Skin of body (tissue), 2 donors: ENCODE data around the gene EIF2D. TPM values are rescaled to one million over a fixed set of nuclear protein-coding genes. Genes with fewer than 3 reads are reported as not detected.
"Not testable (repeated sequence)": the region's sequence is repeated elsewhere in the genome, so short reads cannot be mapped to it uniquely, and the experiment has no call there.

Source experiments
- DNase-seq: peaks from one replicate; lab custom pipeline; 2025; lab: John Stamatoyannopoulos, UW
- total RNA-seq: library from RNA; depleted of rRNA; stranded (reverse); fragments of >200 nt; gene quantifications from one replicate; pipeline ENCODE4 v1.2.3, GENCODE V29; 2014

Gene EIF2D, protein sequence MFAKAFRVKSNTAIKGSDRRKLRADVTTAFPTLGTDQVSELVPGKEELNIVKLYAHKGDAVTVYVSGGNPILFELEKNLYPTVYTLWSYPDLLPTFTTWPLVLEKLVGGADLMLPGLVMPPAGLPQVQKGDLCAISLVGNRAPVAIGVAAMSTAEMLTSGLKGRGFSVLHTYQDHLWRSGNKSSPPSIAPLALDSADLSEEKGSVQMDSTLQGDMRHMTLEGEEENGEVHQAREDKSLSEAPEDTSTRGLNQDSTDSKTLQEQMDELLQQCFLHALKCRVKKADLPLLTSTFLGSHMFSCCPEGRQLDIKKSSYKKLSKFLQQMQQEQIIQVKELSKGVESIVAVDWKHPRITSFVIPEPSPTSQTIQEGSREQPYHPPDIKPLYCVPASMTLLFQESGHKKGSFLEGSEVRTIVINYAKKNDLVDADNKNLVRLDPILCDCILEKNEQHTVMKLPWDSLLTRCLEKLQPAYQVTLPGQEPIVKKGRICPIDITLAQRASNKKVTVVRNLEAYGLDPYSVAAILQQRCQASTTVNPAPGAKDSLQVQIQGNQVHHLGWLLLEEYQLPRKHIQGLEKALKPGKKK
- 36.6 TPM for total RNA-seq

DNA sequence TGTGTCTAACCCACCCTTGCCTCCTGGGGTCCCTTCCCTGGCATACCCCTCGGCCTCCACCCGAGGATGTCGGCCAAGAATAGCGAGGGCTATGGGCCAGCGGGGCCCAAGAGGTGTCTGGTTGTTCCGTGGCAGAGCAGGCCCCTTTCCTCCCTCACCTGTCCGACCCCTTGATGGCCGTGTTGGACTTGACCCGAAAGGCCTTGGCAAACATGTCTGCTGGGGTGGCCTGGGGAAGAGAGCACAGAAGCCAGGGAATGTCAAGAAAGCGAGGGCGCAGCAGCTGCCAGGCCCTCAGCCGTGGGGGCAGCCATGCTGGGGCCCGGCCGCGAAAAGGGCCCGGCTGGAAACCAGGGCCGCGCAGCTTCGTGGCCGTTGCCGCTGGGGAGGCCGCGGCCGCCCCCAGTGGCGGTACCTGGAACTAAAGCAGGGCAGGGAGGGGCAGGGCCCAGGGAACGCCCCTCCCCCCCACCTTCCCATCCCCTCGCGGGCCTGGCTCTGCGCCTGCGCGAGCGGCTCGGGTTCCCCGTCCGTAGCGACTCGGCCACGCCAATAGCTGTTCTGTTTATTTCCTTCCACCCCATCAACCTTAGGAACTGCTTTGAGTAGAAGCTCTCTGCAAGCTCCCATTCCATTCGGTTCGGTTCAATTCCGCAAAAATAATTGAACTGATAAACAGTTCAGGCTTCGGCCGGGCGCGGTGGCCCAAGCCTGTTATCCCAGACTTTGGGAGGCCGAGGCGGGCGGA, at the start of gene EIF2D:
Gene EIF2D (minus strand): TSS at position 337 of the 748 bp plus-strand sequence. CDS start 123 bp downstream, at position 214.
- DNase-seq = peak; percentile 92

DNA sequence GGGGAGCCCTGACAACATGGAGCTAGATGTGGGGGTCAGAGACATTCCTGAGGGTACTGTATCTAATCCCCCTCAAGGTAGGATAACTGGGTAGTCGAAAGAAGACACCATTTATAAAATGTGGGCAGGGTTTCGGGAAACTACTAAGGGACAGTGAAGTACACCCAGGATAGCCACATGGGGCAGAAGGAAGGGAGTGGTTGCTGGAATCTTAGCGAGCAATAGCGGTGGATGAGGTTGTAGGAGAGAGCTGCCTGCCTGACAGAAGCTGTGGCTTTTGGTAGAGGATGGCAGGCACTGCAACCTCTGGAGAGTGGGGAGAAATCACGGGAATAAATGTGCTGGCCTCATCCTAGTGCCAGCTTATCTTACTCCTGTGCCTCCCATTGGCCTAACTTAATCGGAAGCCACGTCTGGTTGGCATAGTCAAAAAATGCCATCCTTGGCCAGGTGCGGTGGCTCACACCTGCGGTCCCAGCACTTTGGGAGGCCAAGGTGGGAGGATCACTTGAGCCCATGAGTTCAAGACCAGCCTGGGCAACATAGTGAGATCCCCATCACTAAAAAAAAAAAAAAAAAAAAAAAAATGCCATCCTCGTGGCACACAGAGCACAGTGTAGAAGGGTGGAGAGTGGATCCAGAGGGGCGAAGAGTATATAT, 49.0 kb upstream of the EIF2D start:
- DNase-seq = no peak

DNA sequence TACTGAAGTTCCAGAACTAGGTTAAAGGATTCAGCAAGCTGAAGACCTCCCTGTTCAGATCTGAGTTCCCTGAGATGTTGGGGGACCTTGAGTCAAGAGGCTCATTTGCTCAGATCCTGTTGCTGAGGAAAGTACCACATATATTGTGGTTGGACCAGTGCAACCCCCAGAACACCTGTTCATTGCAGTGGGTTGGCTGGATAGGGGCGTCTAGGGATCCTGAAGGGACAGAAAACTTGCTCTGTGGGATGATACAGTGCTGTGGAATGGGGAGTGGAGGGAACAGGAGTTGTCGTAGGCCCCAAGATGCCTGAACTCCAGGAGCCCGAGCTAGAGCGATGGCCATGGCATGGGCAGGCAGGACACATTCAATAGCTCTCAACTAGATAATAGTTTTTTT, 47.9 kb upstream of the EIF2D start:
- no peak for DNase-seq

DNA sequence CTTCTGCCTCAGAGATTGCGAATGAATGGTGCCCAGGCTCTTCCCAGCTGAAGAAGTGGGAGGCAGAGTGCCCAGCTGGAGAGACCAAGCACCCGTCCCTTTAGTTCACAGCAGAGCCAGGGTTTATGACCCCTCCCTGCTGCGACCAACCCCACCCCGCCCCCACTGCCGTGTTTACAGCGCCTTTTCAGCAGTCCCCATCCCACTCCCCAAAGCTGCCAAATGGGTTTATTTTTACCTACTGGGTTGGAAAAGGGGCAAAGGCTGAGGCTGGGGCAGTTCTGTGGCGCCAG, 46.7 kb upstream of the EIF2D start:
- DNase-seq = no peak

DNA sequence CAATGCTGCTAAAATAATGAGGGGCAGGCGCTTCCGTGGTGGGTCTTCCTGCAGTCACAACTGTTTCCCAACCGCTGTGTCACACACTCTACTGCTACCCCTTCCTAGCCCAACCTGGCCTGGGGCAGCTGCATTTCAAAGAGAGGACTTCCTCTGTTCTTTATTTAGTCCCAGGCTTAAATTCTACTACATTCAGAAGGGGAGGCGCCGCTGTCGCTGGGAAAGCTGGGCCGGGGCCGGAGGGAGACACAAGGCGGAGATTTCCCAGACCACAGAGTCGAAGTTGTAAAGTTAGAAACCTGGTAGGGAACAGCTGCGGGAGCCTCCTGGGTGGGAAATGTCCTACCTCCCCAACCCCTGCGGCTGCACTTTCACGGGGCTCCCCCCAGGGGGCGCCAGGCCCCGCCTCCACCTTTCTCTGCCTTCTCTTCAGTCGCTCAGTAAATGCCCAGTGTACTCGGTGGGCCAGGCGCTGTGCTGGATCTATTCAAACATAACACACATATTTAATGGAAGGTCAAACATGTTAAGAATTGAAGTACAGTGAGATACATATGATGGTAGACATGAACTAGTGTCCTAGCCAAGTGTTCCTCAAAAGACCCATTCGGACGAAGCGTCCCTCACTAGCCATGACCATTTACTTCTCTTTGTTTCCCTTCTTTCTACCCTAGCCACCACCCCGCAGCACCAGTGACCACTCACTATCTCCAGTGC, 46.2 kb upstream of the EIF2D start:
- DNase-seq = no peak

DNA sequence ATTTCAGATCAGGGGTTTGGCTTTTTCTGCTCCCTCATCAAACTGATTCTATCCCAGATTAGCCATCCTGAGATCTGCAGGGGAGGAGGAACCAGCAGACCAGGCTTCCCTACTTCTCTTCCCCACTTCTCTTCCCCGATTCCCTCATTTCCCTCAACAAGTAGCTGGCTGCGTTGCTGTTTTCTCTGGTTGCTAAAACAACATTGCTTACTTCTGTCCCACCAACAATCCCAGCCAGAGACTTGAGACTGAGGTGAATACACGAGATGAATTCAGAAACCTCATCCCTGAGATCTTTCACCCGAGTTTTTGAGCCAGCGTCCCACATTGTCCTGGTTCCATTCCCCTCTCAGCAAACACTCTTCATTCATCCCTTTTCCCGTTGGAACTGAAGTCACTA, 45.5 kb upstream of the EIF2D start:
- DNase-seq = no peak

DNA sequence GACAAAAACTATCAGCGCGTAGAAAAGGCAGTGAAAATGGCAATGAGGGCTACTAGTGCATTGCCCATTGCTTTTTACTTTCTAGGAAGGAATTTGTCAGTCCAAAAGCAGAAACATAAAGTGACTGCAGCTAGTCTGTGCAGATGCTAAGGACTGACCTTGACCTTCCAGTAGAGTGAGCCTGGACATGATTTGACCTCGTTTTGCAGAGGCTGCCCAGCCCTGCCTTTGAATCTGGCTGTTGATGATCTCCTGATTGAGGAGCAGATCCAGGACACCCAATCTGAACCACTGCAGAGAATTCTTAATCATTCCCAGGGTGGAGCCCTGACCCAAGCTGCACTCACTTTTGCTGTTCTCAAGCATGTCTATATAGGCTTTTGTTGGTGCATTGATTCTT, 44.7 kb upstream of the EIF2D start:
- no peak for DNase-seq

DNA sequence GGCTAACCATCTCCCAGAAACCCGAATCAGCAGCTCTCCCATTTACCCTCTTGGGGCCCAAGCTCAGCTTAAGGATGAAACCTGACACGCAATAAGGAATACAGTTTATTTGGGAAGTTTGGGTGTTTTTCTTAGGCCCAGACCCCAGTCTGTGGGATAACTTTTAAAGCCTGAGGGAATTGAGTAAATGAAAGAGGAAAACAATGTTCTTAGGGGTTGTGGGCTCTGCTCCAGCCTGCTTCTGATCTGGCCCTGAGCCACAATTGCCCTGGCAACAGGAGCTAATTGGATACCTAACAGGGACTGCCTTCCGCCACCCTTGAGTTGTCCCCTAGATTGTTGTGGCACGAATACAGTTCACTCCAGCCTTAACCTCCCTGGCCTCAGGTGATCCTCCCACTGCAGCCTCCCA, 43.2 kb upstream of the EIF2D start:
- no peak for DNase-seq

DNA sequence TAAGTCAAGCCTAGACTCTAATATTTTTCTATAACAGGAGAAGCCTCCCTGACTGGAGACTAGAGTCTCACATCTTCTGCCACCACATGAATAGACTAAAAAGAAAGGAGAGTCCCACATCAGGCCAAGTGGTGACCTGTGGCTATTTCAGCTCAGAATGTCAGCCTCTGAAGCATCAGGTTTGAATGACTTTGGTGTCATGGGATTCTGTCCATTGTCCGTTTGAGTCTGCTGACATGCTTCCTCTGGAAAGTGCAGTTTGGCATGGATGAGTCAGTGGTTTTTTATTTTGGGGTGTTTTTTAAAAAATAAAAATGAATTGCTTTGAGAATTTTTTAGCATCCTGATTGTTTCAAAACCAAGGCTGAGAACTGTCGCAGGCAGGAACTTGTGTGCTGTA, 42.6 kb upstream of the EIF2D start:
- DNase-seq = no peak

DNA sequence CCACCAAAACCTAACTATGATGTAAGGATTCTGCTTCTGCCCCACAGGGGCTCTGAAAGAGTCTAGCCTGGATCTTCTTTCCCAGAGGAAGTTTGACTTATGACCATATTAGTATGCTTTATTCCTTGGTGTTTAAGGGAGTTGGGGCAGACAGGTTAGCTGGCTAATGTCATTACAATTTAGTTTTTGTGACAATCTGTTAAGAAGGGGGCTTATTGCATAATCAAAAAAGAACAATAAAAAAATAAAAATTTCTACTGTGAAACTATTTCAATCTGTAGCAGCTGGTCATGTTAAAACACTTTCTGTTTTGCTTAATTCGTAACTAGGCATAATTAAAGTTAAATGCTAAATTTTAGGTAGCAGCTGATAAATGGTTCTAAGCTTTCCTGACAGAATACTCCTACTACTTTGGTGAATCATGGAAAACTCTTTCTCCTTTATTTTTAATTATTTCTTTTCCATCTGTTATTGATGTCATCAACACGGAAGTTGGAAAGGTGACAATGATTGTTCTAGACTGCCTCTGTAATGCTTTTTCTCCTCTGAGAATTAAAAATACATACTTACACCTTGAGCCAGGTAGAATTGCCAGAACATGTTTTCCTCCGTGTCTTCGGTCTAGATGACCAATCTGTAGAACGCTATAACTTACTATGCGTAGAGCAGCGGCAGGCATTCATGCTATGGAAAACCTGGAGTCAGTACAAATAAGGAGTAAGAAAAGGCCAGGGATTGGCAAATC, 41.6 kb upstream of the EIF2D start:
- DNase-seq = no peak

DNA sequence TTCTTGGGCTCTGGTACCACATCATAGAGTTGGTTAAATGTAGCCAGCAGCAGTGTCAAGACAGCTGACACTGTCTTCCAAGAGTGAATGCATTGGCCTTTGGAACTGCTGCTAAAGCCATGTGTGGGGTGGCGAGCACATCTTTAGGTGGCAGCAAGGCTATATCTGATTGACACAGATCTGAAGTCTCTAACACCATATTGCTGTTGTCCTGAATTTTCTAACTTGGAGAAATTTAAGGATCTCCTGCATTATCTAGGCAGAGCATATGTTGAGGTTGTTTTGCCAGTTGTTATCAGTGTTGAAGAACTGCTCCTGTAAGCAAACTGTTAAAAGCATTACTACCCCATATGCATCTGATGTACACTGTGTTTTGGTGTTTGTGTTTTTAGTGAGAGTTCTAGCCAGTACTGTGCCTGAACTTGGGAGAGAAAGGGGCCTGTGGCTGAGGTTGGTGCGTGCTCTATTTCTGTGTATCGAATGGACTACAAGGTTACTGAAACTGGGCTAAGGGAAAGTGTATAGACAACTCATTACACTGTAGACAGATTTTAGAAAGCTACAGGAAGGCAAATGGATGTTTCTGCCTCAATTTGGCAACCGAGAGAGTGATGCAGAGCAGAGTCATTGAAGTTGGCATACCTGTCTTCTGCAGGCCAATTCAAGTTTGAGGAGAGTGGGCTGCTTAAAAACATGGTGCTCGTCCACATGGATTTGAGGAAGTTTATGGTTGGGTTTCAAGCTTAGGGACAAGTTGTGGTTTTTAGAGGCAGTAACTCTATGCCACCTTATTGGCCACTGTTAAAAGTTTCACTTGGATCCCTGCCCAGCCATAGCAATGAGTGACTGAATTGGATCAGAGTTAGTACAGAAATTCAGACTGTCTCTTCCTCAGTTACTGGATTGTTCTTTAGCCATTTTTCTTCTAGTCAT, 40.0 kb upstream of the EIF2D start:
- DNase-seq = no peak

DNA sequence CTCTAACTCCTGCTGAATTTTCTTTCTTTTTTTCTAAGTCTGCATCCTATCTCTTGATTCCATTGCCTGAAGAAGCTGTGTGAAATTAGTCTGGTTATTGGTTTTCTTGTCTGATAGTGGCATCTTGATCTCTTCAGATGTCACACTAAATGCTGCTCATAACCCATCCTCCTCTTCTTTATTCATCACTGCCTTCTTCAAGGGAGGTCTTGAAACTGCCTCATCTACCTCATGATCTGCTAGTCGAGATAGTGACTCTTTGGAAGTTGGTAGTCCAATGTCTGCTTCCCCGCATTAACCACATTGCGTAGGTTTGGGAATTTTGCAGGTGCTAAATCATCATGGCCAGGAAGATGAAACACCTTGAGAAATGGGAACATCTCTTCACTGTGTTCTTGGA, 38.7 kb upstream of the EIF2D start:
- no peak for DNase-seq

DNA sequence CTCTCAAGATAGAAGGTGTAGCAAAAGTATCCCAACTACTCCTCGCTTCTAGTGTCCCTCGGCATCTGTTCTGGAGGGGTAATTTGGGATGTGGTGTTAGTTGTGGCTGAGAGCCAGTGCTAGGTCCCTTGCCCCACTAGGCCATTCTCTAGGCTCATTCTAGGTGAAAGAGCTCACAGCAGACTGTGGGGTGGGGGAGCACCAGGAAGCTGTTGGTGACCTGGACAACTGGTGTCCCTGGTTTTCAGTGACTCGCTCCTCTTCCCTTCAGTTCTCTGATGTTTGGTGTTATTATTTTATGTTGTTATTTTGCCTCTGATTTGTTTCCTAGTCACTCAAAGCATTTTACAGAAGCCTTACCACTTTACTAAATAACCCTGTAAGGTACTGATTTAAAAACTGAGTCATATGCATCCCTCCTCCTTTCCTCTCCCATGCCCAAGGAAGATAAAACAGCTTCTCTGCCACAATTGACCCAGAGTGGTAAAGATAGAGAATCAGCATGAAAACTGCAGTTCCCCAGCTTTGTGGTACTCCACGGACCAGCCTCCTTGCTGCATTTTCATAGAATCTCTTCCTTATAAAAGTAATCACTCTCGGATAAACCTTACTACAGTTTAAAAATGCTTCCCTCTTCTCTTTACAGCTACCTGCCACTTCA, 37.1 kb upstream of the EIF2D start:
- DNase-seq = no peak

DNA sequence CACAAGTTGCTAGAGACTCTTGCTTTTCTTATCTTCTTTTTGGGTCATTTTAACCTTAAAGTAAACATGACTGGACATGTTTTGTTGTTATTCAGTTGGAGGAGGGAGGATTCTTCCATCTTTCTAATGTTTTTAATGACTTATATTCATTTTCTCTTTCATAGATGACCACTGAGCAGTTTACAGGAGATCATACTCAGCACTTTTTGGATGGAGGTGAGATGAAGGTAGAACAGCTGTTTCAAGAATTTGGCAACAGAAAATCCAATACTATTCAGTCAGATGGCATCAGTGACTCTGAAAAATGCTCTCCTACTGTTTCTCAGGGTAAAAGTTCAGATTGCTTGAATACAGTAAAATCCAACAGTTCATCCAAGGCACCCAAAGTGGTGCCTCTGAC, 35.0 kb upstream of the EIF2D start:
- no peak for DNase-seq

DNA sequence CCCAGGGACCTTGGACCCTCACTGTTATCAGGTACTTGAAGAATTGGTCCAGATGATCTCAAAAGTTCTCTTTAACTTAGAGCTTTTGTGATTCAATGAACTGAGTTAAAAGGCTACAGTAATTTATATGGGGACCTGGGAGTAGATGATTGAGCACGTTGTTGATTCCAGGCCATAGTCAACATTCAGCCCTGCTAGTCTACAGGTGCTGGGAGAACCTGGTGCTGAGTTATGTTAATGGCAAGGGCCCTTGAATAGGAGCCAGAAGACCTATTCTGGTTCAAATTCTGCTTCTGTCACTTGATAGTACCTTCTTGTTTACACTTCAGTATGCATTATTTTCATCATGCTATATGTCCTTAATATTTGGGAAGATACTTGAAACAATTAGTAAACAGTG, 34.2 kb upstream of the EIF2D start:
- DNase-seq = no peak

DNA sequence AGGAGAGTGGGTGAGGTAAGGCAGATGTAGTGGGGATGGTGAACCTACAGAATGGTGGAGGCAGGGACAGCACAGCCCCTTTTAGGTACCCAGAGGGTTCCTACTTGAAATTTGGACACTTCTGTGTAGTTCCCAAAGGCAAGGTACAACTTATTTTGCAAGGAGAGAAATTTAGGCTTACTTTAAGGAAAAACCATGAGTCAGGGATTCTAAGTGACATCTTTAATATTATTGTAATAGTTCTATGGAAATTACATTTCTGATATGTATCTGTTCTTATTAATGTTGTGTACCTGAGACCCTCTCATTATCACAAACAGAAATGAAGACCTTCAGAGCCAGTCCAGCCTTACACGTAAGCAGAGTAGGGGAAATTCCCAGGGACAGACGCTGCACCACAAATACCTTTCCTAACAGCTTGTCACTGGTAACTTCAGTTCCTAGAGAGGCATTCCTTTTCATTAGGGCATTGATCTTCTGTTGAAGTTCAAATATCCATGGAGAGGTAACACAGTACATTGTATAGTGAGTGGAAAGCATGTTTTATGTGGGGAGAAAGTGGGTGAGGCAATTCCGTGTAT, 30.9 kb upstream of the EIF2D start:
- DNase-seq = no peak

DNA sequence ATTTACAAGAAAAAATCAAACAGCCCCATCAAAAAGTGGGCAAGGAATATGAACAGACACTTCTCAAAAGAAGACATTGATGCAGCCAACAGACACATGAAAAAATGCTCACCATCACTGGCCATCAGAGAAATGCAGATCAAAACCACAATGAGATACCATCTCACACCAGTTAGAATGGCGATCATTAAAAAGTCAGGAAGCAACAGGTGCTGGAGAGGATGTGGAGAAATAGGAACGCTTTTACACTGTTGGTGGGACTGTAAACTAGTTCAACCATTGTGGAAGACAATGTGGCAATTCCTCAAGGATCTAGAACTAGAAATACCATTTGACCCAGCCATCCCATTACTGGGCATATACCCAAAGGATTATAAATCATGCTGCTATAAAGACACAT, 29.8 kb upstream of the EIF2D start:
- DNase-seq = not testable (repeated sequence)

DNA sequence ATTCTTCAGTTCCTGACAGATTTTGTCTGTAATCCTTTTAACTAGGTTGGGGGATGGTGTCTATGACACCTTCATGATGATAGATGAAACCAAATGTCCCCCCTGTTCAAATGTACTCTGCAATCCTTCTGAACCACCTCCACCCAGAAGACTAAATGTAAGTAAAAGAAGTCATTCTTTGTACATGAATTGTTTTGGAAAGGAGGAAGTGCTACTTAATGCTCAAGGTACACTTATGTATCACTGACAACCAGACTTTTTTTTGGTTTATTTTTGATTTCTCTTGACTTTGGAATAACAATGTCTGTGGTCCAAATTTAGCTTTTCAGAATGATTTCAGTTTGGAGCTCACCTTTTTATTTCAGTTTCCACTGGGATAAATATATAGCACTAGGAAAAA, 25.3 kb upstream of the EIF2D start:
- no peak for DNase-seq

DNA sequence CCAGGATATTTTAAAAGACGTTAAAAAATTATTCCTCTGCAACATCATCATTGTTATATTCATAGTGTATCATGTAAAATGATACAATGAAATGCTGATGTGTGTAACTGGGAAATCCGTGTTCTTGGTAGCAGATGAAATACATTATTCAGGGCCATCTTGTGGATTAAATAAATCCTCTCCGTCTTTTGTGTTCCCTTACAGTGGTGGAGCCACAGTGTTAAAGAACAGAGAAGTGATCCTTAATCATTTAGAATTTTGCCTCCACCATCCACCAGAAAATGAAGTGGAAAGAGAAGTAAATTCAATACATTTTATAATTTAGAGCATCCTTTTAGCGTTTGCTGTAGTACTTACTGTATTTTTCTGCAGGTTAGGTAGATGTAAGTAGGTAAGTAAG, 24.4 kb upstream of the EIF2D start:
- DNase-seq = no peak
